ENCODE results near the gene SLC26A1. TPM values are rescaled to one million over a fixed set of nuclear protein-coding genes. Genes with fewer than 3 reads are reported as not detected.

The SLC26A1 gene
- total and polyA plus RNA-seq, 2 of the 13 experiments (the other 11 are each of a cell fraction or from before 2014, with no cell fraction given), result 5.4 to 22.9 TPM

- TF ChIP-seq ZNF691 (CRISPR knock-in tag; IDR thresholded peaks at IDR 0.05; ENCODE audit: borderline replicate concordance, low read depth) (peak; percentile 80; the same call in 1 of the 2 replicates), POLR2A (IDR thresholded peaks at IDR 0.05; ENCODE audit: insufficient read depth in 1 of 2, low read depth in 2 of 2, low read length in 2 of 2) (peak in 1 of 2 experiments; percentile 91; a peak in 2 of 4 replicates), ZNF883 (CRISPR knock-in tag; IDR thresholded peaks at IDR 0.05; ENCODE audit: not compliant biosample characterization) (peak; percentile 65), MAZ (IDR thresholded peaks at IDR 0.05; ENCODE audit: borderline replicate concordance, low read depth, low read length) (no peak), MAZ (CRISPR knock-in tag; IDR thresholded peaks at IDR 0.05; ENCODE audit: low read depth) (peak; percentile 66; the same call in 1 of the 2 replicates), JUN (CRISPR knock-in tag; IDR thresholded peaks at IDR 0.05) (peak; percentile 57; the same call in 1 of the 2 replicates), ZNF234 (CRISPR knock-in tag; conservative IDR thresholded peaks at IDR 0.05) (no peak), NFIC (IDR thresholded peaks at IDR 0.05; ENCODE audit: low read length) (no peak), PAF1 (CRISPR knock-in tag; IDR thresholded peaks at IDR 0.05) (no peak; the same call in 1 of the 2 replicates), ZNF572 (CRISPR knock-in tag; IDR thresholded peaks at IDR 0.05) (no peak), ATF6 (CRISPR knock-in tag; conservative IDR thresholded peaks at IDR 0.05) (no peak), MAX (IDR thresholded peaks at IDR 0.05) (no peak), ZMYM2 (CRISPR knock-in tag; IDR thresholded peaks at IDR 0.05) (peak; percentile 56; the same call in 1 of the 2 replicates), SP4 (CRISPR knock-in tag; IDR thresholded peaks at IDR 0.05) (peak; percentile 74; the same call in 1 of the 2 replicates), REL (CRISPR knock-in tag; conservative IDR thresholded peaks at IDR 0.05) (peak; percentile 85; the same call in 1 of the 2 replicates), NCOA5 (CRISPR knock-in tag; IDR thresholded peaks at IDR 0.05) (no peak; the same call in 1 of the 2 replicates), MBD4 (IDR thresholded peaks at IDR 0.05; ENCODE audit: borderline replicate concordance, low read length) (no peak), IKZF5 (CRISPR knock-in tag; IDR thresholded peaks at IDR 0.05) (peak; percentile 87), TRIM24 (CRISPR knock-in tag; IDR thresholded peaks at IDR 0.05) (0 out of 2 replicates have a peak, but pooled peaks have one; percentile 14), MXD3 (CRISPR knock-in tag; IDR thresholded peaks at IDR 0.05) (no peak; the same call in 1 of the 2 replicates), CC2D1A (CRISPR knock-in tag; IDR thresholded peaks at IDR 0.05) (no peak), UBTF (CRISPR knock-in tag; IDR thresholded peaks at IDR 0.05) (peak; percentile 93)
Measured at GRCh38 chr4:992297-993110, 700 bp downstream of the SLC26A1 start (continued).

Measured in HepG2 (cell line).